Gastroesophageal sphincter (tissue), 4 donors: ENCODE measurements around the gene MGA. TPM values are rescaled to one million over a fixed set of nuclear protein-coding genes. Genes with fewer than 3 reads are reported as not detected.

ENCODE experiments used
- ATAC-seq: fragments of 150-250 bp; one replicate; pipeline ENCODE4 v1.9.1; 2016; ENCODE audit warnings: mild to moderate bottlenecking, moderate library complexity
- H3K27ac ChIP-seq, 4 donors: fragments of 200-600 bp; sonication (generic) in 3 of 4; 1 replicate in 3 of 4; 2 replicates in 1 of 4; pipeline ENCODE4 v1.5.1; 2016 to 2019
- H3K27me3 ChIP-seq: fragments of 200-600 bp; sonication (generic); one replicate; pipeline ENCODE4 v1.5.1; 2019
- H3K36me3 ChIP-seq, 2 donors: fragments of 200-600 bp; sonication (generic); one replicate each; pipeline ENCODE4 v1.5.1; 2019; ENCODE audit warnings: control low read depth in 1 of 2
- H3K4me1 ChIP-seq, 3 donors: fragments of 200-600 bp; sonication (generic); 1 replicate in 2 of 3; 2 replicates in 1 of 3; pipeline ENCODE4 v1.5.1; 2016 to 2019; ENCODE audit warnings: control low read depth in 2 of 3
- H3K4me3 ChIP-seq, 2 donors: fragments of 200-600 bp; sonication (generic); one replicate each; pipeline ENCODE4 v1.5.1; 2019; ENCODE audit warnings: mild to moderate bottlenecking in 1 of 2, moderate library complexity in 1 of 2
- H3K9me3 ChIP-seq, 3 donors: fragments of 200-600 bp; sonication (generic); one replicate each; pipeline ENCODE4 v1.5.1; 2017 to 2019; ENCODE audit warnings: control low read depth in 2 of 3
- EP300 ChIP-seq: sonication (generic); formaldehyde crosslinking; IDR thresholded peaks from one replicate; pipeline ENCODE4 v1.6.1; 2017; ENCODE audit warnings: antibody characterized with exemption, mild to moderate bottlenecking
- POLR2A ChIP-seq, 2 donors: fragments of 450-650 bp; IDR thresholded peaks; one replicate each; pipeline ENCODE4 v1.6.1; 2017; ENCODE audit warnings: antibody characterized with exemption in 2 of 2, mild to moderate bottlenecking in 2 of 2, moderate library complexity in 1 of 2
- POLR2AphosphoS5 ChIP-seq: sonication (generic); formaldehyde crosslinking; IDR thresholded peaks from one replicate; pipeline ENCODE4 v1.6.1; 2017; ENCODE audit warnings: antibody characterized with exemption
- WGBS, 2 donors: methylation state at CpG; one replicate each; pipeline ENCODE4 v1.1.5; 2018; ENCODE audit warnings: low coverage in 1 of 2; 5-methylcytosine and 5-hydroxymethylcytosine counted together
- total RNA-seq, 4 donors: library from RNA; depleted of rRNA; stranded (reverse); fragments of >200 nt; gene quantifications; one replicate each; pipeline ENCODE4 v1.1.0, GENCODE V29; 2016
- TF ChIP-seq, protein P1 (sequence below), 4 experiments: fragments of 200-600 bp in 2 of 4; fragments of 450-650 bp in 2 of 4; sonication (generic) in 1 of 4; IDR thresholded peaks; one replicate each; pipeline ENCODE4 v1.5.1; 2017 to 2019; ENCODE audit warnings: antibody characterized with exemption in 4 of 4, mild to moderate bottlenecking in 2 of 4, moderate library complexity in 2 of 4

The MGA gene
- 10 to 100 TPM; 29.4 to 59.2 (median 44.9) TPM for total RNA-seq

DNA sequence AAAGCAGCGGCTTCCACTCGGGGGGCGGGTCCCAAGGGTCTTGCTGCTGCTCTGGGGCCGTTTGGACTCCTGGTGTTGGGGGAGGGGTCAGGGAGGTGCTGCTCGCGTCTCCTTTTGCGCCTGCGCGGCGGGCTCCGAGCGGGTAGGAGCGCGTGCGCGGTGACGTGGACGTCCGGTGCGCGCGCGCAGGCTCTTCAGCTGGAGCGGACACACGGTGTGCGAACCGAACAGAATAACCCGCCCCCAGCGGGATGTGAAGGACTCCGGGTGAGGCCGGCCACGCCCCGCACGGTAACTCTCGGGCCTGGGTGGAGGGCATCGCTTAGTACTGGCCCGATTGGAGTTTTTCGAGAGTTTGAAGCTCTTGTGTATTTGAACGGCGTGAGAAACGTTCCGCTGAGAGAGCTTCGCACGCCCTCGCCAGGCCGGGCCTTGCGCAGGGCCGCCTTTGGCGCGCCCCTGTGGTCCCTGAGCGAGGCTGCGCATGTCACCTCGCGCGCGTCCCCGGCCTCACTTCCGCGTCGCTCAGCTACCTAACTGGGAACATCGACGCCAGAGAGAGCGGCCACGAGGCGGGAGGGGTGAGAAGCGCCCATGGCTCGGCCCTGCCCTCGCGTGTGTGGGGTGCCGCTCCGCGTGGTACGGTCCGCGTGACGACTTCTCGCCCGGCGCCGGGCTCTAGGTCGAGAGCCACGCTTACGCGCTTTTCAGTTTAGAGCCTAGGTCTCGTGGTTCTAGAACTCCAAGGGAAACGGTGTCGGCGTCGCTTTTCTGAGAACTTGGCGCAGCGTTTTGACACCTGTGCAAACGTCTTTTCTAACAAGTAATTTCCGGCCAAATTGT is at the start of gene MGA:
Gene MGA, plus strand, starts transcription at position 171 of the 843 bp plus-strand sequence.
- ATAC-seq: peak; percentile 95
- H3K9me3 ChIP-seq: no peaks in the 10 kb centered on the region
- no peaks in the 10 kb centered on the region for H3K27me3 ChIP-seq
- TF ChIP-seq, protein P1, sequence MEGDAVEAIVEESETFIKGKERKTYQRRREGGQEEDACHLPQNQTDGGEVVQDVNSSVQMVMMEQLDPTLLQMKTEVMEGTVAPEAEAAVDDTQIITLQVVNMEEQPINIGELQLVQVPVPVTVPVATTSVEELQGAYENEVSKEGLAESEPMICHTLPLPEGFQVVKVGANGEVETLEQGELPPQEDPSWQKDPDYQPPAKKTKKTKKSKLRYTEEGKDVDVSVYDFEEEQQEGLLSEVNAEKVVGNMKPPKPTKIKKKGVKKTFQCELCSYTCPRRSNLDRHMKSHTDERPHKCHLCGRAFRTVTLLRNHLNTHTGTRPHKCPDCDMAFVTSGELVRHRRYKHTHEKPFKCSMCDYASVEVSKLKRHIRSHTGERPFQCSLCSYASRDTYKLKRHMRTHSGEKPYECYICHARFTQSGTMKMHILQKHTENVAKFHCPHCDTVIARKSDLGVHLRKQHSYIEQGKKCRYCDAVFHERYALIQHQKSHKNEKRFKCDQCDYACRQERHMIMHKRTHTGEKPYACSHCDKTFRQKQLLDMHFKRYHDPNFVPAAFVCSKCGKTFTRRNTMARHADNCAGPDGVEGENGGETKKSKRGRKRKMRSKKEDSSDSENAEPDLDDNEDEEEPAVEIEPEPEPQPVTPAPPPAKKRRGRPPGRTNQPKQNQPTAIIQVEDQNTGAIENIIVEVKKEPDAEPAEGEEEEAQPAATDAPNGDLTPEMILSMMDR (IDR thresholded peaks at IDR 0.05): peak in 2 of 4 experiments; percentile 26 to 32
- peak; percentile 26 to 35 for TF ChIP-seq POLR2A (IDR thresholded peaks at IDR 0.05)
- TF ChIP-seq POLR2AphosphoS5: peak; percentile 46
- no peak for TF ChIP-seq EP300
- H3K36me3 ChIP-seq: no peaks in the 10 kb centered on the region
- WGBS, 2 donors: 0% methylated on average over 1 of the region's 93 CpGs; no CpG with 5 or more reads in 1 of the 2 donors
- H3K4me3 ChIP-seq: peak within 1 kb of the TSS; percentile 59 to 63
- peak within 1 kb of the TSS in 3 of 4 donors; percentile 83 to 88 (median 85) for H3K27ac ChIP-seq
- peaks cover 0 to 48% (median 9%) of the 10 kb centered on the region in 3 donors for H3K4me1 ChIP-seq

DNA sequence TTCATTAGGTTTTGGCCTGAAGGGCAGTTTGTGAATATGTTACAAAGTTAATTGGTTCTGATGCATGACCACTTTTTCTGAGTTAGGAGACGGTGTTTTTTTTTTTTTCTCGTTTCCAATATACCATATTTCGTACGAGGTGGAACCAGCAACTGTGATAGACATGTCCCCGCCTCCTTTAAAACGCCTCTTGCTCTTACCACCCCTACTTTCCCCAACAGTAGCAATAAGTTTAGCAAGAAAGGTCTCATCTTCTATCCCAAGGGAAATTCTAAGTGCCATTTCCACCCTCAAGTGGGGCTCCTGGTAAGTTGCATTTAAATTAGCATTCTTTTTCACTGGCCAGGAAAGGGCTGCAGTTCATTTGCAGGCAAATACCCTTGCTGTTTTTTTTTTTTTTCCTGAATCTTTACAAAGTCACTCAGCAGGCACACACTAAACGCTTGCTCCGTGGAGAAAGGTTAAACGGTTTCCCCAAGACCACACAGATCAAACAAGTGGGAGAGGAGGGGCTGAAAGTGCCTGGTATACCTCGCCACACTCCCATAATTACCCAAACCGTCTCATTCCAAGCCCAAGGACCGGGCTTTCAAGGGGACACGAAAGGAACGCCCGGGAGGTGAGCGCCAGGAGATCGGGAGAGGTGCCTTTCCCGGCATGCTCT is 39.5 kb upstream of the MGA start:
- WGBS, 2 donors: 18 to 39% methylated on average over 10 to 18 of the region's 18 CpGs
- TF ChIP-seq POLR2A (IDR thresholded peaks at IDR 0.05) (no peak), POLR2AphosphoS5 (no peak), EP300 (no peak)
- TF ChIP-seq, protein P1 (IDR thresholded peaks at IDR 0.05): no peak
- H3K27ac ChIP-seq: peak overlapping the region; percentile 43 to 86 (median 80)

DNA sequence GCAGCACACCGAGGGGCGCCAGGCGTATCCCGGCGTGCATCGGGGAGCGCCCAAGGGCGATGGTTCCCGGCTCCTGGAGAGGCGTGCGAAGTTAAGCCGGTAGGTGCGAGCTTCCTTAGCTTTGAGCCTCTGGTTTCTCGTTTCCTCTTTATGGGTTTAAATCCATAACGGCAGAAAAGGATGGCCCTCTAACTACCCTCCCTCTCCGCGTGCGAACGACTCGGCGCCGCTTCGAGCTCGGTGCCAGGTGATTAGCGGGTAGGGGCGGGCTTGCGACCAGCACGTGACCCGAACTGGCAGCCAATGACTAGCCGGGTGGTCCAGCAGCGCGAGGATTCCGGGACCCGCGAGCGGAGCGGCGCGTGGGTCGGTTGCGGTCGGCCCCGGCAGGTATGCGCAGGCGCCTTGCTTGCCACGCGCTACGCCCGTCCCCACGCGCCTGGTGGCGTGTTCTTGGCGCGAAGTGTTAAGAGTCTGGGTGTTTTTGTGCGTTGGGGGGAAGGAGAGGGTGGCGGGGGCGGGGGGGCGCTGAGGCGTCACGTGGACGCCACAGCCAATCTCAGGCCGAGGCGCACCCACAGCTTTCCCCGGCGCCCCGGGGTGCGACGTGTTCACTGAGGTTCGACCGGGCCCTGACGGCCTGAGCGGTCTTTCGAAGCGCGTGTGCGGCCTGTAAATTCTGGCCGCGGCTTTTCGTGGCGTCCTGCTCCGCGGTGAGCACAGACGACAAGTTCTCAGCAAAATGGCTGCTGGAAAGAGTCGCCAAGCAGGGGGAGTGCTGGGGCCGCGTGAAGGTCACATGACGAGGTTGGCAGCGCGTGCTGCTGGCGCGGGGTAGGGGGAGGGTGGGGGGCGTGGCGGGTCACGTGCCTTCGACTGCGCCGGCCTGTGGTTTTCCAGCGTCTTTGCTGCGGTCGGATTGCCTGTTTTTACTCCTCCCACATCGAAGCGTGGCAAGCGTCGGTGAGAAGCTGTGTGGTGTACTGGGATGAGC is 38.7 kb upstream of the MGA start:
- no peak for TF ChIP-seq EP300
- peak in 1 of 2 donors; percentile 18 for TF ChIP-seq POLR2A (IDR thresholded peaks at IDR 0.05)
- peak; percentile 62 for TF ChIP-seq POLR2AphosphoS5
- TF ChIP-seq, protein P1 (IDR thresholded peaks at IDR 0.05): no peak
- H3K4me1 ChIP-seq: peaks cover 0 to 25% (median 6%) of the 10 kb centered on the region in 3 donors
- peaks cover 0 to 5% (median 0%) of the 10 kb centered on the region in 3 donors for H3K9me3 ChIP-seq
- peak; percentile 90 for ATAC-seq
- no peaks in the 10 kb centered on the region for H3K36me3 ChIP-seq
- H3K27me3 ChIP-seq: no peaks in the 10 kb centered on the region
- H3K27ac ChIP-seq: peak overlapping the region; percentile 43 to 86 (median 80)
- WGBS, 2 donors: 0 to 9% methylated on average over 6 to 9 of the region's 104 CpGs
- peak overlapping the region; percentile 56 to 67 for H3K4me3 ChIP-seq

More for the DNA sequence above, 39.5 kb upstream of the MGA start:
- no peaks in the 10 kb centered on the region for H3K36me3 ChIP-seq
- no peaks in the 10 kb centered on the region for H3K27me3 ChIP-seq
- peaks cover 0 to 5% (median 0%) of the 10 kb centered on the region in 3 donors for H3K9me3 ChIP-seq
- peak overlapping the region; percentile 56 to 67 for H3K4me3 ChIP-seq
- H3K4me1 ChIP-seq: peaks cover 0 to 25% (median 6%) of the 10 kb centered on the region in 3 donors
- ATAC-seq: no peak

DNA sequence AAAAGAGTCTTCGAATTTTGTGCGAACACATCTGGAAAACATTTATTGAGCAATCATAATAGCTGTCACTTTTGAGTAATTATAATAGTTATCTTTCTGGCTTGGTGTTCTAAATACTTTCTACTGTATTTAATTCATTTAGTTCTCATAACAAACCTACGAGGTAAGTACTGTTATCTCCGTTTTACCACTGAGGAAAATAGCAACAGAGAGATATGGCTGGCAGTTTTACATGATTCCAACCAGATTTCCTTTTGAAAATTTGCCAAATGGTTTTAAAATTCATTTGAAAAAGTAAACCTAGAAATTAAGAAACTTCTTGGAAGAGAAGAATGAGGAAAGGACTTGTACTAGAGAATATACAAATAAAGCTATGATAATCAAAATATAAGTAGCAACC is 37.3 kb upstream of the MGA start:
- H3K27ac ChIP-seq: no peak overlapping the region
- WGBS, 2 donors: 32 to 74% methylated on average over 4 of the region's 4 CpGs
- ATAC-seq: no peak
- no peaks in the 10 kb centered on the region for H3K27me3 ChIP-seq
- TF ChIP-seq POLR2A (IDR thresholded peaks at IDR 0.05) (no peak), EP300 (no peak), POLR2AphosphoS5 (no peak)
- TF ChIP-seq, protein P1 (IDR thresholded peaks at IDR 0.05): no peak
- H3K4me3 ChIP-seq: no peak overlapping the region
- peaks cover 0 to 25% (median 6%) of the 10 kb centered on the region in 3 donors for H3K4me1 ChIP-seq
- no peaks in the 10 kb centered on the region for H3K9me3 ChIP-seq
- H3K36me3 ChIP-seq: no peaks in the 10 kb centered on the region
